Astrocyte of the hippocampus (primary cell): ENCODE measurements around the gene PRSS27.
"Not testable (repeated sequence)": the region's sequence is repeated elsewhere in the genome, so short reads cannot be mapped to it uniquely, and the experiment has no call there.

Source experiments
- DNase-seq: peaks from one replicate; pipeline ENCODE4 v3.0.0; 2011; ENCODE audit warnings: low read depth, low spot score

PRSS27 gene

GRCh38 chr16:2724816-2725348 lies 4.9 kb upstream of the PRSS27 start:
- DNase-seq = no peak

GRCh38 chr16:2724088-2724676 lies 4.2 kb upstream of the PRSS27 start:
- DNase-seq = no peak

GRCh38 chr16:2721634-2722173 lies 1.7 kb upstream of the PRSS27 start:
- DNase-seq = not testable (repeated sequence)

DNA sequence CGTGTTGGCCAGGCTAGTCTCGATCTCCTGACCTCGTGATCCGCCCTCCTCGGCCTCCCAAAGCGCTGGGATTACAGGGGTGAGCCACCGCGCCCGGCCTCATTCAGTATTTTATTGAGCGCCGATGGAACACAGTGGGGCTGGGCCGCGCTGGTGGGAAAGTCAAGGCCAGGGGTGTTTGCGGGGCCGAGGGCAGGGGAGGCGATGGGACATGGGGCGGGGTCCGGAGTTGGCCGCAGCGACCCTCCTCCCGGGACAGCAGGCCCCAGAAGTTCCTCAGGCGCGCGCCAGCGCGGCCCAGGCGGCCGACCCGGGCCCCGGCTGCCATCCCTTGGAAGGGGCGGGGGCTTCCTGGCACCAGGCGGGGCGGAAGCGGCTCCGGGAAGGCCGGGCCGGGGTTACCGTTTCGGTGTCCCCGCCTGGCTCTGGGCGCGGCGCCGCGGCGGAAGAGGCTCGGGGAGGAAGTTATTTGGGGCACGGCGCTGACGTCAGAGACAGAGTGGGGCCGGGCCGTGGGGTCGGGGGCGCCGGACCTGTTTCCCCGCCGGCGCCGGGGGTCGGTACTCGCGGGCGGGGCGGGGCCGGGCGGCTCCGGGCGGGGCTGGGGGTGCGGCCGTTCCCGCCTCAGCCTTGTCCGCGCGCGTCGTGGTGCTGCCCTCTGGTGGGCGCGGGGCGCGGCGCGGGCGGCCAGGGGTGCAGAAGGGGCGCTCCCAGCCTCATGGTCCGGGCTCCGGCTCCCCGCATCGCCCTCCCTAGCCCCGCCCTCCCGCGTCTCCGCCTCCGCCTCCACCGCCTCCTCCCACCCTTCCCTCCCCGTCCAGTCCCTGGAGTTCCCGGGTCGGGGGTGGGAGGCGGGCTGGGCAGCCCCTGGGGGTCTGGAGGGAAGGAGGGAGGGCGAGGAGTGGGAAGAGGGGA lies 952 bp upstream of the PRSS27 start:
- DNase-seq = peak; percentile 93

DNA sequence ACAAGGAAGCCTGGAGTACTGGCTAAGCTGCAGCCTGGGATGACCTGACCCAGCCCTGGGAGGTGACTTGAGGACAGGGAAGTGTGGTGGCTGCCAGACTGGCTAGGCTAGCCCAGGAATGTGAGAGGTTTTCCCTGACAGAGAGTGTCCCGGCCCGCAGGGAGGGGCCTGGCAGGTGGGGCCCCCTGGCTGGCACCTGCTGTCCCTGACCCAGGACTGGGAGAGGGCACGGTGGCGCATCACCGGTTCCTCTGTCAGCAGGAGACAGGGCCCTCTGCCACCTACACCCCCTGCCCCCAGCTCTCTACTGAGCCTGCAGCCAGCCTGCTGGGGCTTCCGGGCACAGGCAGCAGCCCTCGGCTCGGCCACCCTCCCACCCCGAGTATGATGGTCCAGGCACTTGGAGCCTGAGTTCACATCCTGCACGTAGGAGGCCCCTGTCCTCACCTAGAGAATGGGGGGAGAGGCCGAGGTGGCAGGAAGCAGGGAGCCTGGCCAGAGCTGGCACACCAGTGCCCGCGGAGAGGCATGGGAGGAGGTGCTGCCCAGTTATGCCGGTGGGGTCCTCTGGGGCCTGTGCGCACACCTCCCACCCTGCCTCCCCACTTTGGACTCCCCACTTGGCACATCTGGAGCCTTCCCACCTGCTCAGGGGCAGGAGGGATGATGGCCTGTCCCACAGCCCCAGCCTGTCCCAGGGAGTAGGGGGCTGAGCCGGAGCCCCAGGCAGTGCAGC lies 528 bp downstream of the PRSS27 start:
- no peak for DNase-seq

GRCh38 chr16:2717383-2718263 lies 2.4 kb downstream of the PRSS27 start:
- no peak for DNase-seq

DNA sequence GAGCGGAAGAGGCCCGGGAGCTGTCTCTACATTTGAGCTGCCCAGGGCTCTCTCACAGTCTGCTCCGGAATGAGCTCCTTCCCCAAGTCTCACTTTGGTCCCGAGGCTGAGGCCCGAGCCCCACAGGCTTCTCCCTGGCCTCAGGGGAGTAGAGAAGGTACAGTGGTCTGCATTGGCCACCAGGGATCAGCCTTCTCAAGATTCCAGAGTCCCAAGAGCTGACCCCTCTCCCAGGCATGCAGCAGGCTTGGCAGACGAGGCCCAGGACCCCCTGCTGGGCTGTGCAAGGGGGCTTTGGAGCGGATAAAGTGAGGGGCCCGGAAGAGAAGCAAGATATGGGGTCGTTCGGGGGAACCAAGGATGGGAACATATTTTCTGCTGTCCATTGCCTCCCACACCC lies 3.1 kb downstream of the PRSS27 start:
- DNase-seq = no peak

DNA sequence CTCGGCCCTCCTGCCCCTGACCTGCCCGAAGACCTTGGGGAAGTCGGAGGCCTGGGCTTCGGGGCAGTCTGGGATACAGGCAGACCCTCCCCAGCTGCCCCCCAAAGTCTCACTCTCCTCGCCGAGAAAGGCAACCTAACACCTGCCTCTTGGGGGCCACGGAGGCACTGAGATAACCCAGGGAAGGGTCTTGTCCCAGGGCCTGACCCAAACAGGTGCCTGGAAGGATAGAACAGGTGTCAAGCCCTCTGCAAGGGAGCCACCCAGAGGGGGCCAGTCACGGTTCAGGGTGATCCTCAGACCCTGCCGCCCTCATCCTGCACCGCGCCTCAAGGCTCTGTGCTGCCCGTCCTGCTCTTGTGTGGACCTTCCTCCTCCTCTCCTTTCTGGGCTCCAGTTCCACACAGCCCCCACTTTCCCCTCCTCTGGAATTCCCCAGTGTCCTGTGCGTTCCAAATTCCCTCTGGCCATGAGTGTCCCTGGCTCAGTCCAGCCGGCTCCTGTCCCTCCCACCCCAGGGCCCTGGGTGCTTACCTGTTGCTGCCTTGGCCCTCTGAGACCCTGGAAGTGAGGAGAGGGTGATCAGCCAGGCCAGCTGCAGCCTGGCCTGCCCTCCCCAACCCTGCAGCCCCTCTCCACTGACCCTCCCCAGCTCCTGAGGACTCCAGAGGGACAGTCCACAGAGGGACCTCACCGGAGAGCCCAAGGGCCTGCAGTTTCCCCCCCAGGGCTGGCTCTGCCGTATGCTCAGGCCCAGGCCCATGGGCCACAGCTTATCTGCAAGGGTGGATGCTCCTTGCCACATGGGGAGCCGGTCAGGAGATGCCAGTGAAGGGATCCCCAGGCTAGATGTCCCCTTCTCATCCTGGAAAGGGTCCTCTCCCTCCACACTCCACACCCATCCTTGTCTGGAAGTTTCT lies 3.8 kb downstream of the PRSS27 start:
- no peak for DNase-seq

GRCh38 chr16:2715519-2715918 lies 4.5 kb downstream of the PRSS27 start:
- peak; percentile 79 for DNase-seq

DNA sequence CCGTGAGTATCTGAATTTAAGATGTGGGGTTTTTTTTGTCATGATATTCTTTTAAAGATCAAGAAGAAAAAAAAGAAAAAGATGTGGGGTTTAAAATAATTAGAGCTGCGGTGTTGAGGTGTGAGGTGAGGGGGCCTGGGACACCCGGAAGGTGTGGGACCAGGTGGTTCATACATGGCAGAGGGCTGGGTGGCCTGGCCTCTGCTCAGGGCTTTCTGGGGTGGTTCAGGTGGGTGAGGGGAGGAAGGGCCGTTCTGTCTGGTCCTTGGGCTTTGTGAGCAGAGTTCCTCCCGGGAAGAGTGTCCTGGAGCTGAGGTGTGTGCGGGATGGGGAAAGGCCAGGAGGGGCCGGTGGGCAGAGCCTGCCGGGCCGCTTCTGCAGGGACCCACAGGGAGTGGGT lies 5.0 kb downstream of the PRSS27 start:
- DNase-seq = no peak

DNA sequence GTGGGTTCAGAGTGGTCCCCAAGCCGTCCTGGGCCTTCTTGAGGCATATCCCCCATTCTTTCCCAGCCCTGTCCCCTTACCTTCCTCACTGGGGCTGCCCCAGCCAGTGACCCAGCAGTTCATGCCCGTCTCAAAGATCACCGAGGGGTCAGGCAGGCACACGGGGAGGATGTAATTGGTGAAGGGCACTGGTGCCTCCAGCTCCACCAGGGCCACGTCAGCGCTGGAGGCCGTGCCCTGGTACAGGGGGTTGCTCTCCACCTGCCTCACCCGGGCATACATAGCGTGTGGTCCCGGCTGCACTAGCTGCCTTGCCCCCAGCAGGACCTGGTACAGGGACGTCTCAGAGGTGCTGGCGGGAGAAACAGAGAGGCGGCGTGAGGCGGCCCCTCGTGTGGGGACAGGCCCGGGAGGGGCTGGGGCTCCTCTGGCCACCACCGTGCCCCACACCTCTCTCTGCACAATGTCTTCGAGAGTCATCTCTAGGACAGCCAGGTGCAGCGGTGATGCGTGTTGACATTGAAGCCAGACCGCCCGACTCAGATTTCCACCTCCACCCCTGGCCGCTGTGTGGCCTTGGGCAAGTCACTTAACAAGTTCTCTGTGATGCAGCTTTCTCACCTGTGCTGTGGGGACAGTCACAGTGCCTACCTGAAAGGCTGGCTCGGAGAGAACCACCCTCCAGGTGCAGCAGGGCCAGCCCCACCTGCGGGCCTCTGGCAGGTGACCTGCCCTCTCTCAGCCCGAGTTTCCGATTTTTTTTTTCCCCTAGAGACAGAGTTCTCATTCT lies 5.8 kb downstream of the PRSS27 start:
- DNase-seq = no peak

DNA sequence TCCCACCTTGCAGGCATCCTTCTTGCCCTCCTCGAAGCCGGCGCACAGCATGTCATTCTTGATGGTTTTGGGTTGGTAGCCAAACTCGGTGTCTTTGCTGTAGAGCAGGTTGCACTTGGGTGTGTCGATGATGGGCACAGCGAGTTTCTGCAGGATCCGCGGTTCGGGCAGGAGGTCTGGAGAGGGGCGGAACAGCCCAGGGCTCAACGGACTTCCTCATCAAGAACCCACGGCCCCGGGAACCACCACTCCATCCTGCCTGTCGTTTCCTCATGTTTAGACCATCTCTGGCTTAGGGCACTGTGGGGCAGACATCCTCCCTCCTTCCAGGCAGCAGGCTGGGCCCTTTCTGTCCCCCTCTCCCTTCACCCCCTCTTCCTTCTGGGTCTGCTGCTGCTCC lies 6.5 kb downstream of the PRSS27 start:
- DNase-seq = no peak

GRCh38 chr16:2712546-2712945 lies 7.5 kb downstream of the PRSS27 start:
- DNase-seq = no peak

DNA sequence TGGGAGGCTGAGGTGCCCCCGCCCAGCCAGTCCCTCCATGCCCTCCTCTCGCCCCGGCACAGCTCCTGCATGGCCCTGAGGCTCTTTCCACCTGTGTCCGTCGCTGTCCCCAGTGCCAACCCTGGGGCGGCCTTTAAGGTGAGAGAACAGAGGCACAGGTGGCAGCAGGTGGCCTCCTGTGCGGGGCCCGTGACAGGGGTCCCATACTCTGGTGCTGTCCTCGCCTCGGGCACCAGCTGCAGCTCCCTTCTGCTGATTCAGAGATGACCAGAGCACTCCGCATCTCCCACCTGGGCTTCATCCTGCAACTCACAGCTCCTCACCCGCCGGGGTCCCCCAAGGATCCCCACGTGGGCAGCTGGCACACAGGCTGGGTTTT lies 8.0 kb downstream of the PRSS27 start:
- no peak for DNase-seq

GRCh38 chr16:2711370-2712062 lies 8.5 kb downstream of the PRSS27 start:
- no peak for DNase-seq

- no peak for DNase-seq
These were observed 9.3 kb downstream of the PRSS27 start for GRCh38 chr16:2710711-2711231.

GRCh38 chr16:2710021-2710710 lies 9.9 kb downstream of the PRSS27 start:
- no peak for DNase-seq

GRCh38 chr16:2709588-2709984 lies 10.4 kb downstream of the PRSS27 start:
- no peak for DNase-seq
